ENCODE results near the gene NUDT8. TPM values are rescaled to one million over a fixed set of nuclear protein-coding genes. Genes with fewer than 3 reads are reported as not detected.

NUDT8 gene
- total and polyA plus RNA-seq, 9 of the 15 experiments (the other 6 are each of a cell fraction or from before 2014, with no cell fraction given), result 0.23 to 27.8 (median 5.0) TPM

GRCh38 chr11:67632175-67632981, 2.6 kb upstream of the NUDT8 start (continued):
- no peak for TF ChIP-seq PHF8 (IDR thresholded peaks at IDR 0.05; ENCODE audit: borderline replicate concordance, low read length)
- TF ChIP-seq HDAC2 (IDR thresholded peaks at IDR 0.05), result peak; percentile 71; the same call in 1 of the 2 replicates
- TF ChIP-seq PRDM10 (IDR thresholded peaks at IDR 0.05; ENCODE audit: partially characterized antibody), result no peak
- no peak for TF ChIP-seq ZNF324 (CRISPR knock-in tag; IDR thresholded peaks at IDR 0.05)
- TF ChIP-seq, protein P1, sequence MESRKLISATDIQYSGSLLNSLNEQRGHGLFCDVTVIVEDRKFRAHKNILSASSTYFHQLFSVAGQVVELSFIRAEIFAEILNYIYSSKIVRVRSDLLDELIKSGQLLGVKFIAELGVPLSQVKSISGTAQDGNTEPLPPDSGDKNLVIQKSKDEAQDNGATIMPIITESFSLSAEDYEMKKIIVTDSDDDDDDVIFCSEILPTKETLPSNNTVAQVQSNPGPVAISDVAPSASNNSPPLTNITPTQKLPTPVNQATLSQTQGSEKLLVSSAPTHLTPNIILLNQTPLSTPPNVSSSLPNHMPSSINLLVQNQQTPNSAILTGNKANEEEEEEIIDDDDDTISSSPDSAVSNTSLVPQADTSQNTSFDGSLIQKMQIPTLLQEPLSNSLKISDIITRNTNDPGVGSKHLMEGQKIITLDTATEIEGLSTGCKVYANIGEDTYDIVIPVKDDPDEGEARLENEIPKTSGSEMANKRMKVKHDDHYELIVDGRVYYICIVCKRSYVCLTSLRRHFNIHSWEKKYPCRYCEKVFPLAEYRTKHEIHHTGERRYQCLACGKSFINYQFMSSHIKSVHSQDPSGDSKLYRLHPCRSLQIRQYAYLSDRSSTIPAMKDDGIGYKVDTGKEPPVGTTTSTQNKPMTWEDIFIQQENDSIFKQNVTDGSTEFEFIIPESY (CRISPR knock-in tag; IDR thresholded peaks at IDR 0.05), result 0 out of 2 replicates have a peak, but pooled peaks have one; percentile 34
- TF ChIP-seq BCOR (IDR thresholded peaks at IDR 0.05), result peak; percentile 92
- no peak for TF ChIP-seq ATF4 (CRISPR knock-in tag; IDR thresholded peaks at IDR 0.05)
- peak; percentile 83 for TF ChIP-seq SMARCA5 (IDR thresholded peaks at IDR 0.05)
- TF ChIP-seq RCOR1 (IDR thresholded peaks at IDR 0.05; ENCODE audit: borderline replicate concordance in 1 of 2, low read depth in 2 of 2, low read length in 2 of 2), result peak in 1 of 2 experiments; percentile 46; a peak in 1 of 4 replicates
- 0 out of 2 replicates have a peak, but pooled peaks have one; percentile 41 for TF ChIP-seq PTBP1 (IDR thresholded peaks at IDR 0.05; ENCODE audit: low read depth, low read length)
- no peak for TF ChIP-seq NR2C2 (CRISPR knock-in tag; IDR thresholded peaks at IDR 0.05)
- TF ChIP-seq NR2C2 (tag; IDR thresholded peaks at IDR 0.05), result no peak
- no peak for TF ChIP-seq MEF2A (IDR thresholded peaks at IDR 0.05; ENCODE audit: control insufficient read depth, low read depth, low read length)
- TF ChIP-seq SETDB1 (IDR thresholded peaks at IDR 0.05; ENCODE audit: low read length), result no peak
- no peak for TF ChIP-seq SMAD4 (CRISPR knock-in tag; conservative IDR thresholded peaks at IDR 0.05)
- peak; percentile 48 for TF ChIP-seq NFIC (IDR thresholded peaks at IDR 0.05)
- TF ChIP-seq ID3 (CRISPR knock-in tag; IDR thresholded peaks at IDR 0.05), result no peak
- TF ChIP-seq ID3 (tag; IDR thresholded peaks at IDR 0.05), result no peak

Data from K562 (cell line).